DOHH2 (cell line): ENCODE results near the gene ATXN7L3.

ENCODE experiments used
- H3F3A ChIP-seq: fragments of 200-600 bp; sonication (generic), shearing (Covaris generic); 2 replicates; pipeline ENCODE4 v1.6.0; 2016; ENCODE audit warnings: antibody characterized with exemption, mild to moderate bottlenecking; ENCODE audit not compliant: control insufficient read depth, insufficient read depth
- H3K27ac ChIP-seq: fragments of 200-600 bp; sonication (generic); 2 replicates; pipeline ENCODE4 v1.5.1; 2014; ENCODE audit warnings: low read depth, mild to moderate bottlenecking, low read length, moderate library complexity
- H3K27me3 ChIP-seq: fragments of 200-600 bp; sonication (generic); 2 replicates; pipeline ENCODE4 v1.6.1; 2014; ENCODE audit warnings: mild to moderate bottlenecking, low read length, mixed read lengths; ENCODE audit not compliant: control insufficient read depth
- H3K36me3 ChIP-seq: fragments of 200-600 bp; sonication (generic); 2 replicates; pipeline ENCODE4 v1.6.1; 2014; ENCODE audit warnings: mild to moderate bottlenecking, low read length, moderate library complexity, mixed read lengths; ENCODE audit not compliant: control insufficient read depth
- H3K4me1 ChIP-seq: fragments of 200-600 bp; sonication (generic); 2 replicates; pipeline ENCODE4 v1.6.1; 2014; ENCODE audit warnings: mild to moderate bottlenecking, low read length, mixed read lengths; ENCODE audit not compliant: control insufficient read depth
- H3K4me2 ChIP-seq: fragments of 200-600 bp; sonication (generic); 2 replicates; pipeline ENCODE4 v1.6.0; 2014; ENCODE audit warnings: mild to moderate bottlenecking, low read length, moderate library complexity
- H3K4me3 ChIP-seq: fragments of 200-600 bp; sonication (generic); 2 replicates; pipeline ENCODE4 v1.5.1; 2014; ENCODE audit warnings: mild to moderate bottlenecking, low read length, mixed read lengths
- H3K79me2 ChIP-seq: fragments of 200-600 bp; sonication (generic); 2 replicates; pipeline ENCODE4 v1.6.1; 2014; ENCODE audit warnings: mild to moderate bottlenecking, low read length, mixed read lengths; ENCODE audit not compliant: control insufficient read depth
- H3K9me2 ChIP-seq: fragments of 200-600 bp; sonication (generic); replicated peaks from 2 replicates; pipeline ENCODE4 v1.6.1; 2014; ENCODE audit warnings: mild to moderate bottlenecking, low read length, mixed read lengths; ENCODE audit not compliant: control insufficient read depth
- H3K9me3 ChIP-seq: fragments of 200-600 bp; sonication (generic); 2 replicates; pipeline ENCODE4 v1.6.1; 2014; ENCODE audit warnings: antibody characterized with exemption, low read length, mixed read lengths; ENCODE audit not compliant: control insufficient read depth, insufficient read depth
- H4K20me1 ChIP-seq: fragments of 200-600 bp; sonication (generic); 2 replicates; pipeline ENCODE4 v1.6.0; 2014; ENCODE audit warnings: low read depth, mild to moderate bottlenecking, antibody characterized with exemption, low read length, moderate library complexity; ENCODE audit not compliant: control insufficient read depth, insufficient read depth
- CTCF ChIP-seq: fragments of 200-600 bp; sonication (generic); IDR thresholded peaks from one replicate; pipeline ENCODE4 v1.5.1; 2014; ENCODE audit warnings: antibody characterized with exemption, mild to moderate bottlenecking, low read depth, low read length; ENCODE audit not compliant: poor library complexity, severe bottlenecking
- EZH2phosphoT487 ChIP-seq: fragments of 200-600 bp; sonication (generic); IDR thresholded peaks from 2 replicates; pipeline ENCODE4 v1.6.1; 2017; ENCODE audit warnings: borderline replicate concordance, mild to moderate bottlenecking, antibody characterized with exemption, low read length, moderate library complexity, mixed read lengths

The ATXN7L3 gene

GRCh38 chr17:44221862-44222111 is 22.1 kb upstream of the ATXN7L3 start:
- H3K79me2 ChIP-seq: peaks cover 41% of the 10 kb centered on the region
- no peak for TF ChIP-seq EZH2phosphoT487
- no peak for TF ChIP-seq CTCF
- peak overlapping the region; percentile 82 for H3K27ac ChIP-seq

GRCh38 chr17:44221084-44221861 is 21.6 kb upstream of the ATXN7L3 start:
- Histone ChIP-seq H3K79me2 (peaks cover 46% of the 10 kb centered on the region), H3K27ac (peak overlapping the region; percentile 82)

More at GRCh38 chr17:44221862-44222111, 22.1 kb upstream of the ATXN7L3 start:
- Histone ChIP-seq H3K36me3 (peaks cover 21% of the 10 kb centered on the region), H3K4me2 (peak overlapping the region; percentile 88), H3K4me3 (peak overlapping the region; percentile 78), H4K20me1 (no peaks in the 10 kb centered on the region), H3K4me1 (peaks cover 18% of the 10 kb centered on the region), H3K9me3 (no peaks in the 10 kb centered on the region), H3F3A (peaks cover 14% of the 10 kb centered on the region), H3K27me3 (no peaks in the 10 kb centered on the region), H3K9me2 (no peaks in the 10 kb centered on the region)

GRCh38 chr17:44220213-44221083 is 20.8 kb upstream of the ATXN7L3 start:
- peak overlapping the region; percentile 82 for H3K27ac ChIP-seq
- H3K36me3 ChIP-seq: peaks cover 34% of the 10 kb centered on the region
- no peaks in the 10 kb centered on the region for H4K20me1 ChIP-seq
- H3K27me3 ChIP-seq: no peaks in the 10 kb centered on the region
- no peaks in the 10 kb centered on the region for H3K9me2 ChIP-seq
- H3K79me2 ChIP-seq: peaks cover 54% of the 10 kb centered on the region
- no peak for TF ChIP-seq CTCF
- TF ChIP-seq EZH2phosphoT487: no peak
- H3K4me2 ChIP-seq: peak overlapping the region; percentile 88
- H3F3A ChIP-seq: peaks cover 20% of the 10 kb centered on the region
- H3K9me3 ChIP-seq: no peaks in the 10 kb centered on the region
- peak overlapping the region; percentile 78 for H3K4me3 ChIP-seq
- H3K4me1 ChIP-seq: peaks cover 31% of the 10 kb centered on the region

More at GRCh38 chr17:44221084-44221861, 21.6 kb upstream of the ATXN7L3 start:
- Histone ChIP-seq H3K9me3 (no peaks in the 10 kb centered on the region), H3F3A (peaks cover 15% of the 10 kb centered on the region), H3K27me3 (no peaks in the 10 kb centered on the region), H3K4me2 (peak overlapping the region; percentile 88), H3K9me2 (no peaks in the 10 kb centered on the region), H4K20me1 (no peaks in the 10 kb centered on the region), H3K4me1 (peaks cover 23% of the 10 kb centered on the region), H3K4me3 (peak overlapping the region; percentile 78), H3K36me3 (peaks cover 26% of the 10 kb centered on the region)
- TF ChIP-seq CTCF (peak; percentile 21), EZH2phosphoT487 (no peak)
